PFSK-1 (cell line): ENCODE results near the gene ARTN.

Source experiments
- FOXP2 ChIP-seq: optimal IDR thresholded peaks from 2 replicates; pipeline ENCODE3; 2011; ENCODE audit warnings: borderline replicate concordance, control low read depth, inconsistent platforms; ENCODE audit not compliant: insufficient read depth; ENCODE audit errors: extremely low read length, extremely low read depth
- POLR2AphosphoS5 ChIP-seq: IDR thresholded peaks from 2 replicates; pipeline ENCODE4 v1.6.1; 2012; ENCODE audit warnings: low read depth, mild to moderate bottlenecking, control low read depth, low read length, moderate library complexity

DNA sequence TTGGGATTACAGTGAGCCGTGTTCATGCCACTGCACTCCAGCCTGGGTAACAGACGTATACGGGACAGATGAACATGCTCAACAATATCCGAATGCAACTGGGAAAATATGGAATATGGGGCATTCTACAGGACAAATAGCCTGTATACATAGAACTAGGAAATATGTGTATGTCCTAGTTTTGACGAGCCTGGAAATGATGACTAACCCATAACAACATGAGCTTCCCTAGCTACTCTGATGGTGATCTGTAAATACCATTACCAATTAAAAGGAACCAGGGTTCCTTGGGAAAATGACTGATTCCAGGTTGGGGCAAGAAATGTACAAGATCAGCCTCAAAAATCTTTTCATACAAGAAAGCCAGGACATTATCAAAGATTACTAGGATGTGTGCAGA is 42.8 kb upstream of the ARTN start:
- TF ChIP-seq POLR2AphosphoS5: no peak
- no peak for TF ChIP-seq FOXP2
